Glutamatergic neuron (in vitro differentiated cells): ENCODE data around the gene ZNF865. TPM values are rescaled to one million over a fixed set of nuclear protein-coding genes. Genes with fewer than 3 reads are reported as not detected.

ENCODE experiments used
- DNase-seq: peaks from one replicate; pipeline ENCODE4 v3.0.0; 2022
- H3K27ac Mint-ChIP-seq: one replicate; pipeline ENCODE4 v1.8.0; 2020; ENCODE audit warnings: mild to moderate bottlenecking, mixed read lengths, inconsistent platforms; ENCODE audit not compliant: unreplicated experiment
- H3K27me3 Mint-ChIP-seq: one replicate; pipeline ENCODE4 v1.8.0; 2020; ENCODE audit warnings: mild to moderate bottlenecking, moderate library complexity, mixed read lengths, inconsistent platforms; ENCODE audit not compliant: unreplicated experiment
- H3K36me3 Mint-ChIP-seq: one replicate; pipeline ENCODE4 v1.8.0; 2020; ENCODE audit warnings: mild to moderate bottlenecking, mixed read lengths, inconsistent platforms; ENCODE audit not compliant: unreplicated experiment
- H3K4me1 Mint-ChIP-seq: one replicate; pipeline ENCODE4 v1.8.0; 2020; ENCODE audit warnings: mild to moderate bottlenecking, low read depth, mixed read lengths, inconsistent platforms; ENCODE audit not compliant: unreplicated experiment
- H3K4me3 Mint-ChIP-seq: one replicate; pipeline ENCODE4 v1.8.0; 2020; ENCODE audit warnings: mild to moderate bottlenecking, mixed read lengths, inconsistent platforms; ENCODE audit not compliant: unreplicated experiment
- H3K9me3 Mint-ChIP-seq: one replicate; pipeline ENCODE4 v1.8.0; 2020; ENCODE audit warnings: mild to moderate bottlenecking, moderate library complexity, mixed read lengths, inconsistent platforms; ENCODE audit not compliant: unreplicated experiment
- CTCF ChIP-seq: fragments of 200-600 bp; sonication (generic); IDR thresholded peaks from one replicate; pipeline ENCODE4 v1.5.0; 2021; ENCODE audit not compliant: partially characterized antibody, unreplicated experiment
- total RNA-seq: library from RNA; stranded (reverse); fragmentation: NEBNext Ultra II Directional; extraction: Animal tissue kit (Norgen Biotek cat#: 25700); gene quantifications from one replicate; pipeline ENCODE4 v1.2.1, GENCODE V29; 2021; ENCODE audit not compliant: unreplicated experiment

The ZNF865 gene
- total RNA-seq, 1 donor from 2014 or later = 14.6 TPM

- Mint-ChIP-seq H3K4me1 (peaks cover 23% of the 10 kb centered on the region), H3K4me3 (peak overlapping the region; percentile 91), H3K27me3 (peaks cover 16% of the 10 kb centered on the region), H3K9me3 (peaks cover 22% of the 10 kb centered on the region), H3K36me3 (no peaks in the 10 kb centered on the region), H3K27ac (peak overlapping the region; percentile 86)
- TF ChIP-seq CTCF = no peak
- no peak for DNase-seq
Observed at GRCh38 chr19:55643887-55644176, 38.4 kb downstream of the ZNF865 start.

GRCh38 chr19:55644191-55644833 lies 38.9 kb downstream of the ZNF865 start:
- peak overlapping the region; percentile 91 for H3K4me3 Mint-ChIP-seq
- H3K4me1 Mint-ChIP-seq = peaks cover 19% of the 10 kb centered on the region
- TF ChIP-seq CTCF = no peak
- no peak for DNase-seq
- no peaks in the 10 kb centered on the region for H3K36me3 Mint-ChIP-seq
- peaks cover 21% of the 10 kb centered on the region for H3K9me3 Mint-ChIP-seq
- H3K27ac Mint-ChIP-seq = peak overlapping the region; percentile 86
- H3K27me3 Mint-ChIP-seq = peaks cover 14% of the 10 kb centered on the region

- Mint-ChIP-seq H3K9me3 (peaks cover 19% of the 10 kb centered on the region), H3K36me3 (no peaks in the 10 kb centered on the region), H3K27me3 (peaks cover 16% of the 10 kb centered on the region), H3K4me3 (peak overlapping the region; percentile 91), H3K4me1 (peaks cover 19% of the 10 kb centered on the region), H3K27ac (no peak overlapping the region)
- no peak for DNase-seq
- TF ChIP-seq CTCF = no peak
Observed at GRCh38 chr19:55644842-55645511, 39.5 kb downstream of the ZNF865 start.

GRCh38 chr19:55645512-55645881 lies 40.0 kb downstream of the ZNF865 start:
- H3K36me3 Mint-ChIP-seq = no peaks in the 10 kb centered on the region
- peaks cover 18% of the 10 kb centered on the region for H3K4me1 Mint-ChIP-seq
- peak overlapping the region; percentile 34 for H3K4me3 Mint-ChIP-seq
- TF ChIP-seq CTCF = no peak
- peaks cover 19% of the 10 kb centered on the region for H3K9me3 Mint-ChIP-seq
- no peak for DNase-seq
- peak overlapping the region; percentile 20 for H3K27ac Mint-ChIP-seq
- H3K27me3 Mint-ChIP-seq = peaks cover 16% of the 10 kb centered on the region
